H1 (cell line): Measurements from ENCODE around the gene DCAF4. TPM values are rescaled to one million over a fixed set of nuclear protein-coding genes. Genes with fewer than 3 reads are reported as not detected.

Experiments
- CTCF ChIA-PET: fragments of 300-600 bp; sonication (Branson Sonifier 250); formaldehyde crosslinking; loops from one replicate; lab custom pipeline; 2021; ENCODE audit not compliant: partially characterized antibody; lab: Charles Lee
- POLR2A ChIA-PET: fragments of 300-600 bp; sonication (Branson Sonifier 250); formaldehyde crosslinking; loops from one replicate; lab custom pipeline; 2021; ENCODE audit warnings: inconsistent platforms; ENCODE audit not compliant: partially characterized antibody; lab: Charles Lee
- DNase-seq, 2 experiments: peaks; one replicate each; pipeline versions ENCODE4 v3.0.0 to v3.0.0-alpha.2; 2010 to 2022; ENCODE audit warnings: low spot score in 2 of 2, low read depth in 1 of 2, mixed read lengths in 1 of 2
- FAIRE-seq: peaks from 2 replicates; lab custom pipeline; 2011; peaks lifted over from hg19 to GRCh38; lab: Jason Lieb, UNC
- H2AFZ ChIP-seq: 2 replicates; pipeline ENCODE4 v1.8.1; 2012; ENCODE audit warnings: low read length, inconsistent platforms
- H2AK5ac ChIP-seq: 2 replicates; pipeline ENCODE4 v1.6.1; 2013; ENCODE audit warnings: low read depth, low read length
- H2BK120ac ChIP-seq: replicated peaks from 2 replicates; pipeline ENCODE3; 2013; ENCODE audit warnings: low read depth, low read length, inconsistent platforms
- H2BK12ac ChIP-seq: 2 replicates; pipeline ENCODE4 v1.6.1; 2013; ENCODE audit warnings: low read depth, low read length
- H2BK15ac ChIP-seq: 2 replicates; pipeline ENCODE4 v1.6.1; 2013; ENCODE audit warnings: low read length
- H2BK20ac ChIP-seq: 2 replicates; pipeline ENCODE4 v1.6.1; 2013; ENCODE audit warnings: low read length
- H2BK5ac ChIP-seq: 2 replicates; pipeline ENCODE4 v1.6.1; 2013; ENCODE audit warnings: low read depth, low read length
- H3K14ac ChIP-seq: 2 replicates; pipeline ENCODE4 v1.6.1; 2013; ENCODE audit warnings: inconsistent platforms; ENCODE audit not compliant: insufficient read length
- H3K18ac ChIP-seq: 2 replicates; pipeline ENCODE4 v1.6.1; 2013; ENCODE audit warnings: low read length; ENCODE audit errors: extremely low read depth
- H3K23ac ChIP-seq: 2 replicates; pipeline ENCODE4 v1.6.1; 2013; ENCODE audit warnings: inconsistent platforms; ENCODE audit not compliant: insufficient read length
- H3K23me2 ChIP-seq: 2 replicates; pipeline ENCODE4 v1.6.1; 2013; ENCODE audit warnings: low read depth, low read length
- H3K27ac ChIP-seq: 2 replicates; pipeline ENCODE4 v1.6.1; 2011; ENCODE audit warnings: low read depth, low read length, inconsistent platforms
- H3K27me3 ChIP-seq, 4 experiments: replicated peaks in 1 of 4; 1 replicate in 1 of 4; 2 replicates in 3 of 4; pipeline versions ENCODE4 v1.6.1 to v1.8.1; 2011 to 2013; ENCODE audit warnings: low read length in 3 of 4, mild to moderate bottlenecking in 3 of 4, inconsistent platforms in 2 of 4, mixed read lengths in 2 of 4, moderate library complexity in 1 of 4; ENCODE audit not compliant: control insufficient read depth in 3 of 4, insufficient read depth in 3 of 4; ENCODE audit errors: extremely low read depth in 1 of 4
- H3K36me3 ChIP-seq, 4 experiments: 2 replicates each; pipeline versions ENCODE4 v1.6.1 to v1.8.1; 2011 to 2013; ENCODE audit warnings: mild to moderate bottlenecking in 4 of 4, low read length in 3 of 4, moderate library complexity in 2 of 4, control low read depth in 1 of 4, inconsistent platforms in 1 of 4; ENCODE audit not compliant: insufficient read depth in 4 of 4, control insufficient read depth in 2 of 4
- H3K4ac ChIP-seq: replicated peaks from 2 replicates; pipeline ENCODE3; 2013; ENCODE audit warnings: low read length, low read depth, mixed read lengths, inconsistent platforms; ENCODE audit not compliant: insufficient read length
- H3K4me1 ChIP-seq, 4 experiments: replicated peaks in 1 of 4; 1 replicate in 1 of 4; 2 replicates in 3 of 4; pipeline versions ENCODE4 v1.6.1 to v1.8.1; 2011 to 2013; ENCODE audit warnings: low read length in 3 of 4, inconsistent platforms in 2 of 4, mixed read lengths in 1 of 4; ENCODE audit not compliant: insufficient read depth in 4 of 4, control insufficient read depth in 3 of 4
- H3K4me2 ChIP-seq, 2 experiments: 2 replicates each; pipeline versions ENCODE4 v1.6.1 to v1.8.1; 2011 to 2013; ENCODE audit warnings: low read depth in 2 of 2, low read length in 2 of 2, control low read depth in 1 of 2, inconsistent platforms in 1 of 2, mild to moderate bottlenecking in 1 of 2; ENCODE audit not compliant: insufficient read depth in 1 of 2
- H3K4me3 ChIP-seq, 4 experiments: fragments of 200-600, 300-600 bp in 1 of 4; sonication (generic), shearing (Covaris generic), sonication (Bioruptor Twin) in 1 of 4; 2 replicates each; pipeline versions ENCODE4 v1.5.1 to v1.8.1; 2011 to 2016; ENCODE audit warnings: low read length in 4 of 4, low read depth in 3 of 4, control low read depth in 2 of 4, inconsistent platforms in 2 of 4, mild to moderate bottlenecking in 2 of 4, mixed read lengths in 1 of 4, moderate library complexity in 1 of 4; ENCODE audit not compliant: insufficient read depth in 2 of 4; ENCODE audit errors: extremely low read depth in 1 of 4
- H3K56ac ChIP-seq: replicated peaks from 2 replicates; pipeline ENCODE3; 2013; ENCODE audit warnings: low read depth, mild to moderate bottlenecking, mixed read lengths, low read length, inconsistent platforms; ENCODE audit not compliant: insufficient read length
- H3K79me1 ChIP-seq: 2 replicates; pipeline ENCODE4 v1.6.1; 2013; ENCODE audit warnings: low read depth, low read length, control low read depth
- H3K79me2 ChIP-seq, 2 experiments: 2 replicates each; pipeline versions ENCODE4 v1.6.1 to v1.8.1; 2012 to 2013; ENCODE audit warnings: low read length in 2 of 2, mild to moderate bottlenecking in 2 of 2, inconsistent platforms in 1 of 2; ENCODE audit not compliant: insufficient read depth in 2 of 2, control insufficient read depth in 1 of 2
- H3K9ac ChIP-seq, 4 experiments: replicated peaks in 1 of 4; 1 replicate in 1 of 4; 2 replicates in 3 of 4; pipeline versions ENCODE4 v1.6.1 to v1.8.1; 2011 to 2013; ENCODE audit warnings: low read depth in 3 of 4, low read length in 3 of 4, control low read depth in 2 of 4, mild to moderate bottlenecking in 2 of 4, moderate library complexity in 2 of 4, inconsistent platforms in 1 of 4; ENCODE audit errors: extremely low read depth in 1 of 4
- H3K9me3 ChIP-seq, 2 experiments: 2 replicates each; pipeline versions ENCODE4 v1.6.1 to v1.8.1; 2012 to 2013; ENCODE audit warnings: mild to moderate bottlenecking in 2 of 2, moderate library complexity in 2 of 2, control low read depth in 1 of 2, inconsistent platforms in 1 of 2, low read depth in 1 of 2, low read length in 1 of 2, mixed read lengths in 1 of 2; ENCODE audit not compliant: insufficient read depth in 2 of 2
- H4K20me1 ChIP-seq, 2 experiments: replicated peaks in 1 of 2; 2 replicates each; pipeline versions ENCODE3 to v1.8.1; 2011 to 2013; ENCODE audit warnings: inconsistent platforms in 2 of 2, low read length in 2 of 2, mild to moderate bottlenecking in 1 of 2; ENCODE audit not compliant: insufficient read depth in 2 of 2, control insufficient read depth in 1 of 2
- H4K5ac ChIP-seq: 2 replicates; pipeline ENCODE4 v1.6.1; 2013; ENCODE audit warnings: low read length, low read depth, mixed read lengths, inconsistent platforms; ENCODE audit not compliant: insufficient read length
- H4K8ac ChIP-seq: 2 replicates; pipeline ENCODE4 v1.8.0; 2013; ENCODE audit warnings: mild to moderate bottlenecking, moderate library complexity, low read length, inconsistent platforms; ENCODE audit not compliant: insufficient read depth; ENCODE audit errors: extremely low read depth
- H4K91ac ChIP-seq: replicated peaks from 2 replicates; pipeline ENCODE3; 2013; ENCODE audit warnings: low read length, mixed read lengths, inconsistent platforms; ENCODE audit not compliant: insufficient read length
- ATF2 ChIP-seq: IDR thresholded peaks from 2 replicates; pipeline ENCODE4 v1.6.1; 2012; ENCODE audit warnings: low read length, inconsistent platforms
- CHD1 ChIP-seq: IDR thresholded peaks from 2 replicates; pipeline ENCODE4 v1.6.1; 2012; ENCODE audit warnings: low read depth, low read length, improper control_type of control experiment
- GABPA ChIP-seq: IDR thresholded peaks from 2 replicates; pipeline ENCODE4 v1.6.1; 2011; ENCODE audit warnings: mild to moderate bottlenecking, low read length, moderate library complexity, borderline replicate concordance; ENCODE audit not compliant: insufficient read depth
- KDM1A ChIP-seq: fragments of 200-600, 300-600 bp; sonication (generic); IDR thresholded peaks from 2 replicates; pipeline ENCODE4 v1.7.1; 2016; ENCODE audit warnings: mild to moderate bottlenecking, low read length, borderline replicate concordance
- NANOG ChIP-seq: IDR thresholded peaks from 2 replicates; pipeline ENCODE4 v1.6.1; 2011; ENCODE audit warnings: low read length, low read depth, mild to moderate bottlenecking, inconsistent platforms; ENCODE audit not compliant: insufficient read depth, poor library complexity, severe bottlenecking
- POLR2A ChIP-seq, 2 experiments: IDR thresholded peaks; 1 replicate in 1 of 2; 2 replicates in 1 of 2; pipeline ENCODE4 v1.6.1; 2011; ENCODE audit warnings: low read depth in 2 of 2, low read length in 2 of 2, mild to moderate bottlenecking in 2 of 2; ENCODE audit errors: control extremely low read depth in 1 of 2
- RBBP5 ChIP-seq: IDR thresholded peaks from 2 replicates; pipeline ENCODE4 v1.7.1; 2012; ENCODE audit warnings: low read depth, mild to moderate bottlenecking, inconsistent platforms, low read length, moderate library complexity, borderline replicate concordance
- RNF2 ChIP-seq: fragments of 200-900, 300-1000 bp; sonication (generic); IDR thresholded peaks from 2 replicates; pipeline ENCODE4 v1.7.1; 2016; ENCODE audit warnings: borderline replicate concordance, low read depth, mild to moderate bottlenecking, antibody characterized with exemption, low read length; ENCODE audit not compliant: poor library complexity, severe bottlenecking; ENCODE audit errors: missing control alignments
- SIN3A ChIP-seq, 2 experiments: IDR thresholded peaks in 1 of 2; conservative IDR thresholded peaks in 1 of 2; 2 replicates each; pipeline ENCODE4 v1.6.1; 2011 to 2012; ENCODE audit warnings: low read length in 2 of 2, improper control_type of control experiment in 1 of 2, low read depth in 1 of 2, mild to moderate bottlenecking in 1 of 2
- SIRT6 ChIP-seq: IDR thresholded peaks from one replicate; pipeline ENCODE4 v1.7.1; 2012; ENCODE audit warnings: low read length, inconsistent platforms
- SP2 ChIP-seq: IDR thresholded peaks from 2 replicates; pipeline ENCODE4 v1.6.1; 2012; ENCODE audit warnings: mild to moderate bottlenecking, low read length, inconsistent platforms
- ZNF274 ChIP-seq: IDR thresholded peaks from 2 replicates; pipeline ENCODE4 v1.7.0; 2012; ENCODE audit warnings: low read length, borderline replicate concordance; ENCODE audit errors: extremely low read depth
- WGBS, 2 experiments: shearing (Covaris generic) in 1 of 2; methylation state at CpG; one replicate each; pipeline versions ENCODE4 v1.1.6 to v1.1.7; 2013 to 2015; ENCODE audit warnings: low lambda C conversion rate in 2 of 2, mixed read lengths in 2 of 2, inconsistent platforms in 1 of 2, low coverage in 1 of 2, missing lambda C conversion rate in 1 of 2; ENCODE audit not compliant: insufficient replicate concordance in 2 of 2, insufficient coverage in 1 of 2, insufficient read length in 1 of 2; ENCODE audit errors: extremely low coverage in 1 of 2, missing lambda C conversion rate in 1 of 2; 5-methylcytosine and 5-hydroxymethylcytosine counted together
- polyA plus RNA-seq, 7 experiments: library from polyadenylated mRNA; depleted of rRNA in 3 of 7; stranded (reverse) in 5 of 7; unstranded in 2 of 7; fragments of >200 nt in 5 of 7; fragments of 200-250 nt in 2 of 7; gene quantifications; 1 replicate in 5 of 7; 2 replicates in 1 of 7; 4 replicates in 1 of 7; pipeline versions ENCODE4 v1.2.1 to v1.2.3, GENCODE V29; 2011 to 2013; ENCODE audit warnings: missing spikeins in 2 of 7, mixed read lengths in 2 of 7
- total RNA-seq: library from RNA; stranded (reverse); fragmentation: NEBNext Ultra II Directional; extraction: Animal tissue kit (Norgen Biotek cat#: 25700); gene quantifications from 2 replicates; pipeline ENCODE4 v1.2.1, GENCODE V29; 2021

DCAF4 gene
- total and polyA plus RNA-seq, 2 of the 8 experiments (the other 6 are each of a cell fraction or from before 2014, with no cell fraction given): 17.0 to 21.1 TPM

GRCh38 chr14:72878746-72879145, 47.5 kb upstream of the DCAF4 start:
- no peak for FAIRE-seq
- H2BK15ac ChIP-seq: no peak overlapping the region
- no peak for TF ChIP-seq POLR2A (IDR thresholded peaks at IDR 0.05; ENCODE audit: control extremely low read depth in 1 of 2, low read depth in 2 of 2, low read length in 2 of 2)
- TF ChIP-seq SIN3A (conservative IDR thresholded peaks at IDR 0.05 in 1 of 2, IDR thresholded peaks at IDR 0.05 in 1 of 2; ENCODE audit: low read depth in 1 of 2, low read length in 2 of 2): no peak
- TF ChIP-seq CHD1: no peak
- TF ChIP-seq SIRT6: no peak
- TF ChIP-seq ZNF274: no peak
- no peak for TF ChIP-seq RBBP5
- no peak for TF ChIP-seq RNF2
- no peak for TF ChIP-seq SP2
- no peak for TF ChIP-seq NANOG
- no peak for TF ChIP-seq KDM1A
- no peak for TF ChIP-seq ATF2
- TF ChIP-seq GABPA: no peak

More at GRCh38 chr14:72878746-72879145, 47.5 kb upstream of the DCAF4 start:
- Histone ChIP-seq H4K20me1 (no peaks in the 10 kb centered on the region), H2BK20ac (no peak overlapping the region), H3K9ac (no peak overlapping the region), H4K8ac (no peak overlapping the region), H2BK12ac (no peak overlapping the region), H3K23ac (no peak overlapping the region), H2BK5ac (no peak overlapping the region), H3K56ac (no peak overlapping the region), H3K27me3 (peaks cover 0 to 1% (median 0%) of the 10 kb centered on the region in 4 experiments; a peak in 1 of 7 replicates), H3K18ac (no peak overlapping the region; the same call in 1 of the 2 replicates), H3K23me2 (no peaks in the 10 kb centered on the region), H2AK5ac (no peak overlapping the region), H2AFZ (no peak overlapping the region), H4K91ac (no peak overlapping the region), H3K14ac (no peak overlapping the region), H3K4me3 (no peak overlapping the region), H3K4me2 (no peak overlapping the region), H3K9me3 (no peaks in the 10 kb centered on the region), H3K4me1 (peaks cover 0 to 7% (median 4%) of the 10 kb centered on the region in 4 experiments; a peak in 4 of 7 replicates), H4K5ac (no peak overlapping the region), H3K79me1 (no peaks in the 10 kb centered on the region), H3K79me2 (no peaks in the 10 kb centered on the region), H3K36me3 (no peaks in the 10 kb centered on the region), H3K27ac (no peak overlapping the region), H2BK120ac (no peak overlapping the region), H3K4ac (no peak overlapping the region)
- DNase-seq: no peak
- WGBS, 2 experiments: 82% methylated on average over 5 of the region's 5 CpGs; no CpG with 5 or more reads in 1 of the 2 experiments
- ChIA-PET POLR2A (no interaction called here), CTCF (interaction anchor here (0.8 kb wide), 1 partner anchor 120 kb away, joined by 3 read pairs; no protein-coding TSS in a partner anchor)
